SK-N-SH treated with all-trans-retinoic acid at 6 μM for 48 hours (cell line): ENCODE measurements around the gene PRPF8.

Source experiments
- ATAC-seq: fragments of 200-7000 bp; cut with Tn5 transposase; 3 replicates; pipeline ENCODE4 v1.9.1; 2020; ENCODE audit warnings: mild to moderate bottlenecking, moderate library complexity
- ARNTL ChIP-seq: fragments of 450-650 bp; formaldehyde crosslinking; IDR thresholded peaks from 2 replicates; pipeline ENCODE4 v1.5.0; 2020; ENCODE audit warnings: low read depth, mild to moderate bottlenecking, moderate library complexity, borderline replicate concordance
- BACH2 ChIP-seq: fragments of 250-450 bp; sonication (Bioruptor Pico); IDR thresholded peaks from 2 replicates; pipeline ENCODE4 v1.9.0; 2021; ENCODE audit warnings: mild to moderate bottlenecking, borderline replicate concordance
- CREB5 ChIP-seq: fragments of 250-450 bp; sonication (Bioruptor Pico); IDR thresholded peaks from 2 replicates; pipeline ENCODE4 v1.5.1; 2020; ENCODE audit warnings: low read depth, mild to moderate bottlenecking, moderate library complexity
- ESRRG ChIP-seq: fragments of 250-450 bp; sonication (Bioruptor Pico); IDR thresholded peaks from 2 replicates; pipeline ENCODE4 v1.6.1; 2021; ENCODE audit warnings: mild to moderate bottlenecking
- GLIS3 ChIP-seq: fragments of 250-450 bp; sonication (Bioruptor Pico); IDR thresholded peaks from 2 replicates; pipeline ENCODE4 v1.5.0; 2020; ENCODE audit warnings: mild to moderate bottlenecking, moderate library complexity
- ISL1 ChIP-seq: fragments of 250-450 bp; sonication (Bioruptor Pico); IDR thresholded peaks from 2 replicates; pipeline ENCODE4 v2.1.2; 2022; ENCODE audit warnings: mild to moderate bottlenecking, moderate library complexity
- OSR1 ChIP-seq: fragments of 250-450 bp; sonication (Bioruptor Pico); IDR thresholded peaks from 2 replicates; pipeline ENCODE4 v1.8.0; 2022; ENCODE audit warnings: moderate library complexity, mild to moderate bottlenecking, inconsistent platforms
- PATZ1 ChIP-seq: fragments of 250-450 bp; sonication (Bioruptor Pico); IDR thresholded peaks from 2 replicates; pipeline ENCODE4 v1.8.0; 2020; ENCODE audit warnings: mild to moderate bottlenecking, moderate library complexity, borderline replicate concordance
- POU6F1 ChIP-seq: fragments of 250-450 bp; sonication (Bioruptor Pico); IDR thresholded peaks from 2 replicates; pipeline ENCODE4 v1.8.0; 2021; ENCODE audit warnings: low read depth, mild to moderate bottlenecking, moderate library complexity, borderline replicate concordance
- PPARA ChIP-seq: fragments of 250-450 bp; sonication (Bioruptor Pico); IDR thresholded peaks from 2 replicates; pipeline ENCODE4 v1.5.0; 2020; ENCODE audit warnings: mild to moderate bottlenecking, borderline replicate concordance
- RARB ChIP-seq: fragments of 250-450 bp; sonication (Bioruptor Pico); IDR thresholded peaks from 2 replicates; pipeline ENCODE4 v1.8.0; 2021; ENCODE audit warnings: mild to moderate bottlenecking, moderate library complexity
- SNAI2 ChIP-seq: fragments of 250-450 bp; sonication (Bioruptor Pico); IDR thresholded peaks from 2 replicates; pipeline ENCODE4 v1.5.0; 2020; ENCODE audit warnings: mild to moderate bottlenecking, moderate library complexity
- TCF4 ChIP-seq: fragments of 250-450 bp; sonication (Bioruptor Pico); IDR thresholded peaks from 2 replicates; pipeline ENCODE4 v1.8.0; 2021; ENCODE audit warnings: mild to moderate bottlenecking, moderate library complexity, borderline replicate concordance
- TOX ChIP-seq: fragments of 250-450 bp; sonication (Bioruptor Pico); IDR thresholded peaks from 2 replicates; pipeline ENCODE4 v1.8.0; 2021; ENCODE audit warnings: mild to moderate bottlenecking, moderate library complexity, borderline replicate concordance
- ZC3H10 ChIP-seq: fragments of 250-450 bp; sonication (Bioruptor Pico); IDR thresholded peaks from 2 replicates; pipeline ENCODE4 v1.5.1; 2021; ENCODE audit warnings: mild to moderate bottlenecking, moderate library complexity
- ZFP3 ChIP-seq: fragments of 250-450 bp; sonication (Bioruptor Pico); IDR thresholded peaks from 2 replicates; pipeline ENCODE4 v1.5.0; 2020; ENCODE audit warnings: mild to moderate bottlenecking, moderate library complexity
- ZFP30 ChIP-seq: fragments of 450-650 bp; formaldehyde crosslinking; IDR thresholded peaks from 2 replicates; pipeline ENCODE4 v1.5.0; 2022; ENCODE audit warnings: mild to moderate bottlenecking, moderate library complexity
- ZNF565 ChIP-seq: fragments of 450-650 bp; formaldehyde crosslinking; conservative IDR thresholded peaks from 2 replicates; pipeline ENCODE4 v1.5.0; 2020; ENCODE audit warnings: low read depth, mild to moderate bottlenecking, moderate library complexity
- ZNF8 ChIP-seq: fragments of 450-650 bp; formaldehyde crosslinking; IDR thresholded peaks from 2 replicates; pipeline ENCODE4 v1.5.0; 2020; ENCODE audit warnings: mild to moderate bottlenecking, moderate library complexity
- TF ChIP-seq, protein P1 (sequence below): fragments of 250-450 bp; sonication (Bioruptor Pico); IDR thresholded peaks from 2 replicates; pipeline ENCODE4 v1.5.0; 2020; ENCODE audit warnings: mild to moderate bottlenecking, moderate library complexity
- TF ChIP-seq, protein P2 (sequence below): fragments of 250-450 bp; sonication (Bioruptor Pico); IDR thresholded peaks from 2 replicates; pipeline ENCODE4 v1.5.1; 2021; ENCODE audit warnings: mild to moderate bottlenecking, moderate library complexity

The PRPF8 gene

GRCh38 chr17:1627982-1628855, 56.4 kb downstream of the PRPF8 start, which contains the start of gene SLC43A2:
Gene SLC43A2 (minus strand): TSS chr17:1628834. CDS start chr17:1627874, 960 bp downstream.
- peak; percentile 91 for ATAC-seq
- TF ChIP-seq, protein P1, sequence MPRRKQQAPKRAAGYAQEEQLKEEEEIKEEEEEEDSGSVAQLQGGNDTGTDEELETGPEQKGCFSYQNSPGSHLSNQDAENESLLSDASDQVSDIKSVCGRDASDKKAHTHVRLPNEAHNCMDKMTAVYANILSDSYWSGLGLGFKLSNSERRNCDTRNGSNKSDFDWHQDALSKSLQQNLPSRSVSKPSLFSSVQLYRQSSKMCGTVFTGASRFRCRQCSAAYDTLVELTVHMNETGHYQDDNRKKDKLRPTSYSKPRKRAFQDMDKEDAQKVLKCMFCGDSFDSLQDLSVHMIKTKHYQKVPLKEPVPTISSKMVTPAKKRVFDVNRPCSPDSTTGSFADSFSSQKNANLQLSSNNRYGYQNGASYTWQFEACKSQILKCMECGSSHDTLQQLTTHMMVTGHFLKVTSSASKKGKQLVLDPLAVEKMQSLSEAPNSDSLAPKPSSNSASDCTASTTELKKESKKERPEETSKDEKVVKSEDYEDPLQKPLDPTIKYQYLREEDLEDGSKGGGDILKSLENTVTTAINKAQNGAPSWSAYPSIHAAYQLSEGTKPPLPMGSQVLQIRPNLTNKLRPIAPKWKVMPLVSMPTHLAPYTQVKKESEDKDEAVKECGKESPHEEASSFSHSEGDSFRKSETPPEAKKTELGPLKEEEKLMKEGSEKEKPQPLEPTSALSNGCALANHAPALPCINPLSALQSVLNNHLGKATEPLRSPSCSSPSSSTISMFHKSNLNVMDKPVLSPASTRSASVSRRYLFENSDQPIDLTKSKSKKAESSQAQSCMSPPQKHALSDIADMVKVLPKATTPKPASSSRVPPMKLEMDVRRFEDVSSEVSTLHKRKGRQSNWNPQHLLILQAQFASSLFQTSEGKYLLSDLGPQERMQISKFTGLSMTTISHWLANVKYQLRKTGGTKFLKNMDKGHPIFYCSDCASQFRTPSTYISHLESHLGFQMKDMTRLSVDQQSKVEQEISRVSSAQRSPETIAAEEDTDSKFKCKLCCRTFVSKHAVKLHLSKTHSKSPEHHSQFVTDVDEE (CRISPR knock-in tag), result 0 out of 2 replicates have a peak, but pooled peaks have one; percentile 25
- TF ChIP-seq CREB5, result no peak
- TF ChIP-seq SNAI2 (CRISPR knock-in tag), result peak; percentile 91; the same call in 1 of the 2 replicates
- TF ChIP-seq PPARA (CRISPR knock-in tag), result no peak
- no peak for TF ChIP-seq BACH2
- no peak for TF ChIP-seq ZC3H10
- no peak for TF ChIP-seq ZNF8 (CRISPR knock-in tag)
- no peak for TF ChIP-seq ZNF565 (CRISPR knock-in tag)
- TF ChIP-seq GLIS3 (CRISPR knock-in tag), result no peak

- no peak for TF ChIP-seq ISL1 (CRISPR knock-in tag)
- no peak for TF ChIP-seq ZFP30 (CRISPR knock-in tag)
- no peak for TF ChIP-seq ARNTL (CRISPR knock-in tag)
- no peak for TF ChIP-seq ZFP3 (CRISPR knock-in tag)
- TF ChIP-seq, protein P1 (CRISPR knock-in tag), result no peak
- no peak for ATAC-seq
Measured at GRCh38 chr17:1627182-1627981, 57.3 kb downstream of the PRPF8 start.

GRCh38 chr17:1626333-1626732, 58.3 kb downstream of the PRPF8 start:
- ATAC-seq, result no peak
- TF ChIP-seq TCF4 (CRISPR knock-in tag) (no peak), GLIS3 (CRISPR knock-in tag) (no peak), ZFP3 (CRISPR knock-in tag) (no peak), RARB (CRISPR knock-in tag) (no peak), TOX (CRISPR knock-in tag) (no peak), ZFP30 (CRISPR knock-in tag) (no peak), PATZ1 (CRISPR knock-in tag) (no peak), ZC3H10 (no peak), SNAI2 (CRISPR knock-in tag) (no peak), OSR1 (CRISPR knock-in tag) (no peak), POU6F1 (CRISPR knock-in tag) (no peak), ESRRG (CRISPR knock-in tag) (no peak), PPARA (CRISPR knock-in tag) (no peak), CREB5 (no peak), BACH2 (no peak)
- TF ChIP-seq, protein P2, sequence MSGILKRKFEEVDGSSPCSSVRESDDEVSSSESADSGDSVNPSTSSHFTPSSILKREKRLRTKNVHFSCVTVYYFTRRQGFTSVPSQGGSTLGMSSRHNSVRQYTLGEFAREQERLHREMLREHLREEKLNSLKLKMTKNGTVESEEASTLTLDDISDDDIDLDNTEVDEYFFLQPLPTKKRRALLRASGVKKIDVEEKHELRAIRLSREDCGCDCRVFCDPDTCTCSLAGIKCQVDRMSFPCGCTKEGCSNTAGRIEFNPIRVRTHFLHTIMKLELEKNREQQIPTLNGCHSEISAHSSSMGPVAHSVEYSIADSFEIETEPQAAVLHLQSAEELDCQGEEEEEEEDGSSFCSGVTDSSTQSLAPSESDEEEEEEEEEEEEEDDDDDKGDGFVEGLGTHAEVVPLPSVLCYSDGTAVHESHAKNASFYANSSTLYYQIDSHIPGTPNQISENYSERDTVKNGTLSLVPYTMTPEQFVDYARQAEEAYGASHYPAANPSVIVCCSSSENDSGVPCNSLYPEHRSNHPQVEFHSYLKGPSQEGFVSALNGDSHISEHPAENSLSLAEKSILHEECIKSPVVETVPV (CRISPR knock-in tag), result no peak
